Endothelial cell of umbilical vein (primary cell): ENCODE measurements around the gene TOMM5.

Experiments
- CTCF ChIP-seq, 2 donors: IDR thresholded peaks; 1 replicate in 1 of 2; 2 replicates in 1 of 2; pipeline ENCODE4 v1.5.1; 2011; ENCODE audit warnings: low read length in 2 of 2, mild to moderate bottlenecking in 2 of 2, moderate library complexity in 2 of 2, control low read depth in 1 of 2, inconsistent platforms in 1 of 2, low read depth in 1 of 2; ENCODE audit not compliant: insufficient read depth in 1 of 2; ENCODE audit errors: extremely low read depth in 1 of 2
- EZH2 ChIP-seq: IDR thresholded peaks from 2 replicates; pipeline ENCODE4 v1.6.1; 2012; ENCODE audit warnings: borderline replicate concordance, low read depth, mild to moderate bottlenecking, moderate library complexity, low read length, inconsistent platforms; ENCODE audit not compliant: severe bottlenecking
- FOS ChIP-seq: IDR thresholded peaks from 2 replicates; pipeline ENCODE4 v1.6.1; 2011; ENCODE audit warnings: mild to moderate bottlenecking, low read length, moderate library complexity, borderline replicate concordance; ENCODE audit not compliant: insufficient read depth
- MYC ChIP-seq: IDR thresholded peaks from one replicate; pipeline ENCODE4 v1.6.1; 2011; ENCODE audit warnings: mild to moderate bottlenecking, low read depth, low read length
- POLR2A ChIP-seq: IDR thresholded peaks from 2 replicates; pipeline ENCODE4 v1.6.1; 2012; ENCODE audit warnings: low read depth, mild to moderate bottlenecking, control low read depth, low read length
- POLR2AphosphoS5 ChIP-seq: IDR thresholded peaks from 2 replicates; pipeline ENCODE4 v1.6.1; 2012; ENCODE audit warnings: low read depth, mild to moderate bottlenecking, control low read depth, low read length, moderate library complexity; ENCODE audit not compliant: insufficient read depth
- TF ChIP-seq, protein P1 (sequence below): IDR thresholded peaks from 2 replicates; pipeline ENCODE4 v1.6.1; 2011; ENCODE audit not compliant: insufficient read depth, insufficient read length

GRCh38 chr9:37565661-37566618 is 26.5 kb downstream of the TOMM5 start:
- TF ChIP-seq CTCF (IDR thresholded peaks at IDR 0.05; ENCODE audit: extremely low read depth in 1 of 2, insufficient read depth in 1 of 2, low read depth in 1 of 2, low read length in 2 of 2): no peak
- no peak for TF ChIP-seq POLR2A
- no peak for TF ChIP-seq EZH2
- no peak for TF ChIP-seq POLR2AphosphoS5
- TF ChIP-seq FOS: no peak
- TF ChIP-seq MYC: no peak
- TF ChIP-seq, protein P1, sequence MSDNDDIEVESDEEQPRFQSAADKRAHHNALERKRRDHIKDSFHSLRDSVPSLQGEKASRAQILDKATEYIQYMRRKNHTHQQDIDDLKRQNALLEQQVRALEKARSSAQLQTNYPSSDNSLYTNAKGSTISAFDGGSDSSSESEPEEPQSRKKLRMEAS: no peak
